DMS 273 (cell line): Measurements from ENCODE around the gene TBC1D10A.

ENCODE experiments used
- DNase-seq: peaks from one replicate; lab custom pipeline; 2025; ENCODE audit not compliant: unreplicated experiment; lab: John Stamatoyannopoulos, UW

The TBC1D10A gene

GRCh38 chr22:30268331-30268730, 58.4 kb downstream of the TBC1D10A start:
- DNase-seq, result no peak

GRCh38 chr22:30267382-30268302, 59.1 kb downstream of the TBC1D10A start:
- no peak for DNase-seq

- no peak for DNase-seq
These were observed 60.0 kb downstream of the TBC1D10A start, which contains the start of gene OSM for GRCh38 chr22:30266445-30267381. TSS of gene OSM (minus strand) at chr22:30266851. CDS start at chr22:30266799, 52 bp downstream.

GRCh38 chr22:30265823-30266444, 60.8 kb downstream of the TBC1D10A start:
- no peak for DNase-seq

GRCh38 chr22:30265131-30265720, 61.5 kb downstream of the TBC1D10A start:
- DNase-seq, result no peak

GRCh38 chr22:30263883-30264282, 62.9 kb downstream of the TBC1D10A start:
- DNase-seq, result no peak

- DNase-seq, result peak; percentile 84
These were observed 63.6 kb downstream of the TBC1D10A start for GRCh38 chr22:30262917-30263741.

GRCh38 chr22:30262112-30262511, 64.6 kb downstream of the TBC1D10A start:
- no peak for DNase-seq

GRCh38 chr22:30261134-30261533, 65.6 kb downstream of the TBC1D10A start:
- DNase-seq, result no peak

GRCh38 chr22:30260682-30261081, 66.1 kb downstream of the TBC1D10A start:
- DNase-seq, result no peak

GRCh38 chr22:30260276-30260675, 66.5 kb downstream of the TBC1D10A start:
- DNase-seq, result no peak

GRCh38 chr22:30254314-30254713, 72.4 kb downstream of the TBC1D10A start:
- DNase-seq, result no peak

GRCh38 chr22:30253205-30253852, 73.4 kb downstream of the TBC1D10A start:
- peak; percentile 76 for DNase-seq

- DNase-seq, result no peak
These were observed 74.1 kb downstream of the TBC1D10A start for GRCh38 chr22:30252411-30253204.

GRCh38 chr22:30251711-30252110, 75.0 kb downstream of the TBC1D10A start:
- DNase-seq, result no peak

- no peak for DNase-seq
These were observed 76.0 kb downstream of the TBC1D10A start for GRCh38 chr22:30250661-30251267.

GRCh38 chr22:30250039-30250565, 76.6 kb downstream of the TBC1D10A start:
- peak; percentile 18 for DNase-seq
